B cell (primary cell): ENCODE data around the gene LITAF.

Source experiments
- EZH2 ChIP-seq: IDR thresholded peaks from 2 replicates; pipeline ENCODE4 v1.6.1; 2012; ENCODE audit warnings: borderline replicate concordance, low read depth, mild to moderate bottlenecking, moderate library complexity, low read length; ENCODE audit not compliant: insufficient read depth, poor library complexity, severe bottlenecking
- TF ChIP-seq, protein P1 (sequence below): fragments of 200-600 bp; IDR thresholded peaks from one replicate; pipeline ENCODE4 v1.8.0; 2022; ENCODE audit warnings: antibody characterized with exemption, mild to moderate bottlenecking

DNA sequence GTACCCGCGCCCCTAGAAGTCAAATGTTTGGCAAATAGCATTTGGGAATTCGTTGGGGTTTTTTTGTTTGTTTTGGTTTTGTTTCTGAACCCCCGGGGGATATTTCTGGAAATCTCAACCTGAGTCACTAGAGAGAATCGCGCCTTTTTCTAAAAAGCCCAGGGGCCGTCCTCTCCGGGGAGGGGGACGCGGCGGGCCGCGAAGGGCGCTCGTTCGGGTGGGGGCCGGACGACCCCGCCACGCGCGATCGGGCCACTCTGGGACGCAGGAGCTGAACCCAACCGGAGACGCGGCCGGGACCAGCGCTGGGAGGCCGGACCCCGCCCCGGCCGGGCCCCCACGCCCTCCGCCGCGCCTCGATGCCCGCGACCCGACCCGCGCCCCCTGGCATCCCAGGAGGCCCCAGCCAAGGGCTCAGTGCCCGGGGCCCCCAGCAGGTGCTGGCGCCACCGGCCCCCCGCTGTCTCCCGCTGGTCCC lies 302 bp downstream of the LITAF start:
- TF ChIP-seq, protein P1, sequence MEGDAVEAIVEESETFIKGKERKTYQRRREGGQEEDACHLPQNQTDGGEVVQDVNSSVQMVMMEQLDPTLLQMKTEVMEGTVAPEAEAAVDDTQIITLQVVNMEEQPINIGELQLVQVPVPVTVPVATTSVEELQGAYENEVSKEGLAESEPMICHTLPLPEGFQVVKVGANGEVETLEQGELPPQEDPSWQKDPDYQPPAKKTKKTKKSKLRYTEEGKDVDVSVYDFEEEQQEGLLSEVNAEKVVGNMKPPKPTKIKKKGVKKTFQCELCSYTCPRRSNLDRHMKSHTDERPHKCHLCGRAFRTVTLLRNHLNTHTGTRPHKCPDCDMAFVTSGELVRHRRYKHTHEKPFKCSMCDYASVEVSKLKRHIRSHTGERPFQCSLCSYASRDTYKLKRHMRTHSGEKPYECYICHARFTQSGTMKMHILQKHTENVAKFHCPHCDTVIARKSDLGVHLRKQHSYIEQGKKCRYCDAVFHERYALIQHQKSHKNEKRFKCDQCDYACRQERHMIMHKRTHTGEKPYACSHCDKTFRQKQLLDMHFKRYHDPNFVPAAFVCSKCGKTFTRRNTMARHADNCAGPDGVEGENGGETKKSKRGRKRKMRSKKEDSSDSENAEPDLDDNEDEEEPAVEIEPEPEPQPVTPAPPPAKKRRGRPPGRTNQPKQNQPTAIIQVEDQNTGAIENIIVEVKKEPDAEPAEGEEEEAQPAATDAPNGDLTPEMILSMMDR = no peak
- no peak for TF ChIP-seq EZH2
